ENCODE results near the gene GRP.

GRP gene

DNA sequence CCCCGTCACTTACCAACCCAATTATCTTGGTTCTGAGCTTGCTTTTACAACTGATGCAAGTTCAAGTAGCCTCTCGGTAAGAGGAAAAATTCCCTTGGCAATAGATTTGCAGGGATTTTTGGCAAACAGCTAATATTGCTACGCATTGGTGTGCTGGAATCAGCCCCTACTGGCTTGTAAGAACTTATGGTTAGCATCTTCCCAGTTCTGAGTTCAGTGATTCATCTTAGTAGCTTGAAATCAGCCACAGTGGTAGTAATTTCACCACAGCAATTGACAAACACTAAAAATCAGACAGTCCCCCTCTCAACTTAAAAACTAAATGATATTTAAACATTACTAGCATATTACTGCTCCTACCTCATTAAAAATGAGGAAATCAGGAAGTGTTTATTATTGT is 59.2 kb downstream of the GRP start:
- TF ChIP-seq, protein P1, sequence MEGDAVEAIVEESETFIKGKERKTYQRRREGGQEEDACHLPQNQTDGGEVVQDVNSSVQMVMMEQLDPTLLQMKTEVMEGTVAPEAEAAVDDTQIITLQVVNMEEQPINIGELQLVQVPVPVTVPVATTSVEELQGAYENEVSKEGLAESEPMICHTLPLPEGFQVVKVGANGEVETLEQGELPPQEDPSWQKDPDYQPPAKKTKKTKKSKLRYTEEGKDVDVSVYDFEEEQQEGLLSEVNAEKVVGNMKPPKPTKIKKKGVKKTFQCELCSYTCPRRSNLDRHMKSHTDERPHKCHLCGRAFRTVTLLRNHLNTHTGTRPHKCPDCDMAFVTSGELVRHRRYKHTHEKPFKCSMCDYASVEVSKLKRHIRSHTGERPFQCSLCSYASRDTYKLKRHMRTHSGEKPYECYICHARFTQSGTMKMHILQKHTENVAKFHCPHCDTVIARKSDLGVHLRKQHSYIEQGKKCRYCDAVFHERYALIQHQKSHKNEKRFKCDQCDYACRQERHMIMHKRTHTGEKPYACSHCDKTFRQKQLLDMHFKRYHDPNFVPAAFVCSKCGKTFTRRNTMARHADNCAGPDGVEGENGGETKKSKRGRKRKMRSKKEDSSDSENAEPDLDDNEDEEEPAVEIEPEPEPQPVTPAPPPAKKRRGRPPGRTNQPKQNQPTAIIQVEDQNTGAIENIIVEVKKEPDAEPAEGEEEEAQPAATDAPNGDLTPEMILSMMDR (IDR thresholded peaks at IDR 0.05; ENCODE audit: low read depth, low read length): no peak
- no peak overlapping the region for H3K4me3 ChIP-seq (ENCODE audit: low read depth, low read length)

DNA sequence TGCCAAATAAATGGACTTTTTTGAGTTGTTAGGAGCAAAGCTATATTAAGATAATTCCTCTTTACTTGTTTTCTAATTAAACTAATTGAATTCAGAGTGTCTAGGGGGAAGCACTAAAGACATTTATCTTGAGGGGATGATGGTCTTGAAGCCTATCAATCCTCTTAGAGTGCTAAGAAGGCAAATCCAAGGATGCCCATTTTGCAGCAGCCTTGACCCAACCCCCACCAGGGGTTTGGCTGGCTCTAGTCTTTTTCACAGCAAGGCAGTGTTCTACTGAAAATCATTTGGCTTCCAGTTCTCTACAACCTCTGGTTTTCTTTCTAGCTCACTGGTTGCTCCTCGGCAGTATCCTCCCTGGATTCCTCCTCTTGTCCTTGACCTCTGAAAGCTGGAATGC is 59.8 kb downstream of the GRP start:
- TF ChIP-seq, protein P1 (IDR thresholded peaks at IDR 0.05; ENCODE audit: low read depth, low read length): no peak
- no peak overlapping the region for H3K4me3 ChIP-seq (ENCODE audit: low read depth, low read length)

All from WI38 (cell line).